ENCODE results near the gene STRIP2.
"Not testable (repeated sequence)": the region's sequence is repeated elsewhere in the genome, so short reads cannot be mapped to it uniquely, and the experiment has no call there.

- not testable (repeated sequence) for TF ChIP-seq CTCF, POLR2A (IDR thresholded peaks at IDR 0.05)
Observed at GRCh38 chr7:129444776-129445175, 10.5 kb downstream of the STRIP2 start.

Data from ovary (tissue), 3 donors.